D721Med (cell line): ENCODE data around the gene ZIK1.
A peak's percentile ranks its signal among the peaks of the same experiment; 100 is the strongest.

Source experiments
- DNase-seq: peaks from one replicate; pipeline ENCODE4 v3.0.0; 2011; ENCODE audit warnings: low spot score; ENCODE audit not compliant: insufficient read length
- FAIRE-seq: peaks from 2 replicates; lab custom pipeline; 2011; peaks lifted over from hg19 to GRCh38; lab: Jason Lieb, UNC
- TF ChIP-seq, protein P1 (sequence below): IDR thresholded peaks from 2 replicates; pipeline ENCODE4 v1.5.1; 2012; ENCODE audit warnings: mild to moderate bottlenecking, control low read depth; ENCODE audit not compliant: insufficient read depth; ENCODE audit errors: missing control alignments

Gene ZIK1

DNA sequence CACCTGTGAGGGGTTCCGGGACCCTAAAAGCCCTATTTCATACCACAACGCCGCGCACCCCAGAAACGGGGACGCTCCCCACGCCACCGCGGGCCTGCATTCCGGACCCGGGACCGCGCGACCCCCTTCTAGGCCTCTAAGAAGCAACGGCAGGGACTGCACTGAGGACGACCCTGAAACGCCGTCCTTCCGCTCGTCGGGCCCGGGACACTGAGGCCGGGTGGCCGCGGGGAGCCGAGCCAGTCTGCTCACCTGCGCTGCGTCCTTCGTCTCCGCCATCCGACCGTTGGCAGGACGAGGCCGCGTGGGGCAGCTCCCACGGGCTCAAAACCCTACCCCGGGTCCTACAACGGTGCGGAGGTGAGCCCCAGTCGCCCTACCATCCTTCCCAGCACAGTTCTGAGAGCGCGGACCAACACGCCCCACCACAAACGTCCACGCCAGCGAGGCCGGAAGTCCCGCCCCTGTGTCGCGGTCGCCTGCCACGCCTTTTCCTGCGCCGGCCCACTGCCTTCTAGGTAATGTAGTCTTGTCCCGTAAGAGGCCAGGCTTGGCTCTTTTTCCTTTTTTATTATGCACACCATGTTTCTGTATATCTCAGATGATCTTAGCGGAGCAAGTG is 24.4 kb upstream of the ZIK1 start, which contains the start of gene ZNF550:
Gene ZNF550 (minus strand): TSS at position 460 of the 622 bp plus-strand sequence. CDS start 181 bp downstream, at position 279.
- no peak for FAIRE-seq
- TF ChIP-seq, protein P1, sequence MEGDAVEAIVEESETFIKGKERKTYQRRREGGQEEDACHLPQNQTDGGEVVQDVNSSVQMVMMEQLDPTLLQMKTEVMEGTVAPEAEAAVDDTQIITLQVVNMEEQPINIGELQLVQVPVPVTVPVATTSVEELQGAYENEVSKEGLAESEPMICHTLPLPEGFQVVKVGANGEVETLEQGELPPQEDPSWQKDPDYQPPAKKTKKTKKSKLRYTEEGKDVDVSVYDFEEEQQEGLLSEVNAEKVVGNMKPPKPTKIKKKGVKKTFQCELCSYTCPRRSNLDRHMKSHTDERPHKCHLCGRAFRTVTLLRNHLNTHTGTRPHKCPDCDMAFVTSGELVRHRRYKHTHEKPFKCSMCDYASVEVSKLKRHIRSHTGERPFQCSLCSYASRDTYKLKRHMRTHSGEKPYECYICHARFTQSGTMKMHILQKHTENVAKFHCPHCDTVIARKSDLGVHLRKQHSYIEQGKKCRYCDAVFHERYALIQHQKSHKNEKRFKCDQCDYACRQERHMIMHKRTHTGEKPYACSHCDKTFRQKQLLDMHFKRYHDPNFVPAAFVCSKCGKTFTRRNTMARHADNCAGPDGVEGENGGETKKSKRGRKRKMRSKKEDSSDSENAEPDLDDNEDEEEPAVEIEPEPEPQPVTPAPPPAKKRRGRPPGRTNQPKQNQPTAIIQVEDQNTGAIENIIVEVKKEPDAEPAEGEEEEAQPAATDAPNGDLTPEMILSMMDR, result no peak
- peak; percentile 89 for DNase-seq

DNA sequence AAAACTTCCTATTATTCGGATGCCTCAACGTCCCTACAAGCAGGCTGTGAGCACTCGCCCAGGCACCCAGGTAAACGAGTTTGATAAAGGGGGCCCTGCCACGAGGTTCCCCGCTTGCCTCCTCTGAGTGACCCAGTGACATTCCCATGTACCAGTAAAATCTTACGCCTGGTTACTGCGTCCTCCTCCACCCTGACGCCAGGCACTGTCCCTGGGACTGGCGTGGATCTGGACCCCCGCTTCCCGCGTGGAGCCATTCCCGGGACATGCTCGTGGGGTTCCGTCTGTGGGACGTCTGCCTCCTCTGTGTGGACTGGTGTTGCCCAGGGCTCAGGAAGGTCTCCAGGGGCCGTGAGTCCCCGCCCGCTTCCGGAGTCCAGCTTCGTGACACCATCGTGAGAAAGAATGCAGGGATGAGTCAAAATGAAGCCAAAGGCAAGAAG is 23.9 kb upstream of the ZIK1 start:
- TF ChIP-seq, protein P1, result no peak
- FAIRE-seq (no peak), DNase-seq (no peak)

DNA sequence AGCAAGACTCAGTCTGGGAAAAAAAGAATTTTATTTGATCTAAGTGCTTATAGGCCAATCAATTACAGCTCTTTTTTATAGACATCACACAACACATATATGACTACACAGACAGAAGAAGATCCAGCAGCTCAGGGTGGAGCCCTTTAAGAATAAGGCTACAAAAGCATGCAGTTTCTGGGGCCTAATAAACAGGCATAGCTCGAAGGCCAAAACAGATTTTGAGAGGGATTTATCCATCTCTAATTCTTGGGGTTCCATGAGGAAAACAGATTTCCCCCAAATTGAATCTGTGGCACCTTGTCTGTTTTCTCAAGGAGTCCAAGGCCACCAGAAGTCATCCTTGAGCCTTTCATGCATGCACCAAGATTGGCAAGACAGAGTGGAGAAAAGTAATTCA is 20.4 kb upstream of the ZIK1 start:
- no peak for DNase-seq
- FAIRE-seq, result no peak
- TF ChIP-seq, protein P1, result no peak

DNA sequence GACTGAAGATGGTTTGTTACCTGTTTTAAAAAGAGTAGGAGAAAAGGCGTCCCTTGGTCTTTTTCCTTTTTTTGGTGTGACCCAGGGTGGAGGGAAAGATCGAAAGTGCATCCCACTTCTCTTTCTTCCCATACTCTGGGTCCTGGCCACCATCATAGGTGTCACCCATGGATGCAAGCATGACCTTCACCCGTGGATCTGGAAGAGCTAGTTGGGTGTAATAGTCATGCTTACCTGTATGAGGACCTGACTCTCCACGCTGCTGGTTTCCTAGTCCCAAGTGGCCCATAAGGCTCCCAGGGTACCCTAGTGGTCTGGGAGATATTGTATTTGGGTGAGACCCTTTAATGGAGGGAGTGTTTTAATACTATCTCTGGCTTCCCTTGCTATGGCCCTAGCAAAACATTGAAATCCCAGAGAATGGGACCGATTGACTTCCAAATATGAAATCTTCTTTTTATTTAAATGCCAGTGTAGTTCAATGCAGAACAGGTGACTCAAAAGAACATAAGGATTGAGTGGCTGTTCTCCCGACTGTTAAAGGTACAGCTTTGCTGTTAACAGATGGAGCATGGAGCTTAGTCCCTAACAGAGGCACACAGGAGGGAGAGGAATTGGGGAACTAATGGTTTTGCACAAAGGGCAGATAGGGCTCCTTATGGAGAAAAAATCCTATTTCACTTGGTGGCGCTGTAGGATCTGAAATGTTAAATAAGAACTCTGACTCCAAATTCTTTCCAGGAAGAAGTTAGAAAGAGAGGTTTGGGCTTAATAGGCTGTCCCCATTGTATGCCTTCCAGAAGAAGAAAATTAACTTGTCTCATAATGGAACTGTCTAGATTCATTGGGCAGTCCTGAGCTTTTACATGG is 17.3 kb upstream of the ZIK1 start:
- DNase-seq, result no peak
- TF ChIP-seq, protein P1, result no peak
- FAIRE-seq, result no peak

DNA sequence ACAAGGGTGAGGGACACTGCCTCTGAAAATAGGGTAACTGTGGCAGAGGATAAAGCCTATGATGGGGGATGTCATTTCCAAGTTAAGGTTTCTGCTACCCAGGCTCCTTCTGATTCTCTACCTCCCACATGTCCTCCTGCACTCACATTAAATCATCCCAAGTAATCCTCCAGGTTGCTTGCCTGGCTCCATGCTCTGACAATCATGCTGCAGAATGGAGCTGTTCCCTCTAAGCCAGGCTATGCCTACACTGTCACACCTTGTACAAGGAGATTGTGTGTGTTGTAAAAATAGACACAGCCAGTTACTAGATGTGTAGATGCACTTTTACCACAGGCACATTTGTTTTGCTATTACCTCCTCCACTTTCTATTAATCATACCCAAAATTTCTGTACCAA is 13.2 kb upstream of the ZIK1 start:
- no peak for DNase-seq
- TF ChIP-seq, protein P1, result no peak
- FAIRE-seq, result no peak

DNA sequence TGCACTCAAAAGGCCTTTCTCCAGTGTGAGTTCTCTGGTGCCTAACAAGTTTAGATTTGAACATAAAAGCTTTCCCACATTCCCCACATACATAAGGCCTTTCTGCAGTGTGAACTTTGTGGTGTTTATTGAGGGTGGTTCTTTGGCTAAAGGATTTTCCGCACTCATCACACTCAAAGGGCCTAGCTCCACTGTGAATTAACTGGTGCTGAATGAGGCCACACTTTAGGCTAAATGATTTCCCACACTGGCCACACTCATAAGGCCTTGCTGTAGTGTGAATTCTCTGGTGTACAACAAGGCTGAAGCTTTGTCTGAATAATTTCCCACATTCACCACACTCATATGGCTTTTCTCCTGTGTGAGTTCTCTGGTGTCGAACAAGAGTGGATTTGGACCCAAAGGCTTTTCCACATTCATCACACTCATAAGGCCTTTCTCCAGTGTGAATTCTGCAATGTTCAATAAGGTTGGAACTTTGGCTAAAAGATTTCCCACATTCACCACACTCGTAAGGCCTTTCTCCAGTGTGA is 11.5 kb upstream of the ZIK1 start:
- DNase-seq, result no peak
- FAIRE-seq, result no peak
- TF ChIP-seq, protein P1, result no peak

DNA sequence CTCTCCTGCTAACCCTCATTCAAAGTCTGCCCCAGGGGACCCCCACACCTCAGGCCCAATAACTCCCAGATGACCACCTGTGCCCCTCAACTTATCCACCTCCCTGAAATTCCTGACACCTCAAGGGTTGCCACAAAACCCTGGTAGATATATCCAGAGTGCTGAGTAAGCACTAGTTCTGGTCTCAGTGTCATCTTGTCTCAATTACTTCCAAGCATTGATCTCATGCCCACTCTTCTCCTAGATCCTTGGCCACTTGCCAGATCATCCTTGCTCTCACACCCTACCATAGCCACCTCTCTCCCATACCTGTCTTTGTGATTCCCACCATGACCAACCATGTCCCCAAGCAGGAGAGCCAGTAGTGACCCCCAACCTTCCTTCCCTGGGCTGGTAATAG is 7.3 kb upstream of the ZIK1 start:
- TF ChIP-seq, protein P1, result no peak
- FAIRE-seq (no peak), DNase-seq (no peak)
